HG03521 (cell line): ENCODE data around the gene UFSP1.
"Not testable (repeated sequence)": the region's sequence is repeated elsewhere in the genome, so short reads cannot be mapped to it uniquely, and the experiment has no call there.

Experiments
- ATAC-seq: cut with Tn5 transposase; IDR thresholded peaks from one replicate; pipeline ENCODE4 v1.9.1; 2021; ENCODE audit warnings: mild to moderate bottlenecking, moderate library complexity; ENCODE audit not compliant: unreplicated experiment

UFSP1 gene

GRCh38 chr7:100860702-100861615 lies 28.6 kb downstream of the UFSP1 start:
- no peak for ATAC-seq

GRCh38 chr7:100859856-100860255 lies 29.7 kb downstream of the UFSP1 start:
- no peak for ATAC-seq

- ATAC-seq: no peak
Measured at GRCh38 chr7:100856871-100857282, 32.6 kb downstream of the UFSP1 start.

GRCh38 chr7:100855515-100855914 lies 34.0 kb downstream of the UFSP1 start:
- no peak for ATAC-seq

GRCh38 chr7:100854899-100855298 lies 34.6 kb downstream of the UFSP1 start:
- ATAC-seq: not testable (repeated sequence)

GRCh38 chr7:100854146-100854895 lies 35.2 kb downstream of the UFSP1 start:
- ATAC-seq: no peak

- peak; percentile 85 for ATAC-seq
Measured at GRCh38 chr7:100852048-100852872, 37.3 kb downstream of the UFSP1 start, which contains the start of gene SLC12A9. Gene SLC12A9 (plus strand): TSS chr7:100852713. CDS start chr7:100854198, 1,485 bp downstream.

- ATAC-seq: no peak
Measured at GRCh38 chr7:100847360-100847759, 42.2 kb downstream of the UFSP1 start.

GRCh38 chr7:100840470-100841100 lies 48.9 kb downstream of the UFSP1 start:
- no peak for ATAC-seq

- no peak for ATAC-seq
Measured at GRCh38 chr7:100839361-100839760, 50.2 kb downstream of the UFSP1 start.
